GM19193 (cell line): Measurements from ENCODE around the gene THNSL1.

Source experiments
- POLR2A ChIP-seq: IDR thresholded peaks from 4 replicates; pipeline ENCODE4 v1.6.1; 2011; ENCODE audit not compliant: insufficient read depth, insufficient read length; ENCODE audit errors: extremely low read depth

Gene THNSL1

DNA sequence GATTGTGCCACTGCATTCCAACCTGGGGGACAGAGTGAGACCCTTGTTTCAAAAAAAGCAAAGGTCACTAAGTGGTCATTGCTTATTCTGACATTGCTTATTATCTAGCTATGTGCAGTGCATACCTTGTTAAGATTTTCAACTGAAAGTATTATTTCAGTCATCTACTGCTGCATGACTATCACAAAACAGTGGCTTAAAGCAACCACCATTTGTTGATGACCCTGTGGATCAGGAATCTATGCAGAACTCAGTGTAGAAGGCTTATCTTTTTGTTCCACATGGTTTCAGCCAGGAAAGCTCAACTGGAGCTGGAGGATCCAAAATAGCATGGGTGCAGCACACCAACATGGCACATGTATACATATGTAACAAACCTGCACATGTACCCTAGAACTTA is 23.1 kb downstream of the THNSL1 start:
- no peak for TF ChIP-seq POLR2A

DNA sequence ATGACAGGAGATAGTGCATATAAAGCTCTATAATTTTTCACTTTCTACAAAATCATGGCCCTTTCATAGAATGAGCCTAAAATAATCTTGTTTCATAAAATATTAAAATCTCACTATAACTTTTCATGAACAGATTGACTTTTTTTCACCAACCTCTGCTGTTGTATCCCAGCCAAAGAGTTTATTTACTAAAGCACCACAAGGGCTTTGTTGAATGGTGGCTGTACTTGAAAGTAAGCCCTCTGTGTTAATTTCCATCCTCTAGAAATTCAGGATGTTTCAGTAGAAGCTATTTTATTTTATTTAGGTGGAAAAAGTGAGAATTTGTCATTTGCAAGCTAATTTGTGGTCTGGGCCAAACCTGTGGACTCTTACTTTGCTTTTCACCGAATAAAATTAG is 30.2 kb downstream of the THNSL1 start:
- TF ChIP-seq POLR2A, result no peak

DNA sequence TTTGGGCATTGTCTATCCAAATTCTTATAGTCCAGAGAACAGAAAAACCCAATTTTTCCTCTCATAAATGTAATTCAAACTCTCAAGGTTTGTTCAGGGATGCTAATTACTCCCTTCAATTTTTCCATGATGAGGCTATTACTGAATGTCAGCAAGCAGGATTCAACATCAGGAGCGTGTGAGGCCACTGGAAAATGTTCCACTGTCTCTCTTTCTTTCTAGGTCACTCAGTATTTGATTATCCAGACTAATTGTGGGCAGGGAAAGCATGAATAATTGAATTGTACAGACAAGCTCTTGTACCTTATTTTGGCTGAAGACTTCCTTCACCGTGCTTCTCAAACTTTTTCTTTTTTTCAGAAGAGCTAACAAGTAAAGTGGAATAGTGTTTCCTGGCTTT is 30.7 kb downstream of the THNSL1 start:
- TF ChIP-seq POLR2A, result no peak

DNA sequence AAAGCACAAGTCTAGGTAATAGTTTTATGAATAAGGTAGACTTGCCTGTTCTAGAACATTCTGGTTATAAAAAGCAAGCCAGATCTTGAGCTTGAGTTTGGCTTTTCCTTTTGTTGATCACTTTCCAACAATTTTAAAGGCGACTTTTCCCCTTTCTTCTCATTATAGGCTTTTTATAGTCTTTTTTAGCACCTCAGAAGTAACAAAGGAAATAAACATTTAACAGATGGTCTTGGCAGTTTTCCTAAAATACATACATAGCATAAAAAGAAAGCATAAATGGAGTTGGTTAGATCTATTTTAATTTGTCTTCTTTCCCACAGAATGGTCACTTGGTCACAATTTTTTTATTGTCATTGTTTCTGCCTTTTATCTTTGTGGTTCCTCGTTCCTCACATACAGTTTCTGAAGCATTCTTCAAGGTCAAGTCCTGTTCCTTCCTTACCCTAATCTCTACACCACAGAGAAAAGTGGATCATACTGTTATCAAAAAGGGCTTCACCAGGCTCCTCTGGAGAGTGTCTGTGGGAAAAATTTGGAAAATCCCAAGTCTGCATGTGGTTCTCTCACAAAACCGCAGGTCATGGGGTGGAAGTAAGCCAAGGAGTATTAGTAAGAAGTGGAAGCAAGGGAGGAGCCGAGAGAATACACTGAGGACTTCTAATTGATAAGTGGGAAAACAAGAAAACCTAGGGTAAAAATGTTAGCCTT is 31.3 kb downstream of the THNSL1 start:
- TF ChIP-seq POLR2A, result no peak

DNA sequence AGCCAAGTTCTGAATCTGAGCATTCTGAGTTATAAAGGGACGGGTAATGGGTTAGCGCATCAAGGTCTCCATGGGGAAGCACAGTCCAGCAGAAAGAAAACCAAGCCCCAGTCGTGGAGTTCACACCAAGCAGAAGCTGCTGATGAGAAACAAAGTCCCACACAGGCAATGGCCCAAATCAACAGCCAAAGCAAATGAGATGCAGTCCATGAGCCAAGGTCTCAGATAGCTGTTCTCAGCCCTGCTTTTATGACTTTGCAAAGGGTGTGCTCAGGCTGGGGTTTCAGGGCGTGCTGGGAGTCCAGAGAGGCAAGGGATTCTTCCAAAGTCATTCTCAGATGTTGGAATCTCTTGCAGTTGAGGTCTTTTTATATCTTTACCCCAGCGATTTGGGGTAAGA is 32.0 kb downstream of the THNSL1 start:
- no peak for TF ChIP-seq POLR2A

DNA sequence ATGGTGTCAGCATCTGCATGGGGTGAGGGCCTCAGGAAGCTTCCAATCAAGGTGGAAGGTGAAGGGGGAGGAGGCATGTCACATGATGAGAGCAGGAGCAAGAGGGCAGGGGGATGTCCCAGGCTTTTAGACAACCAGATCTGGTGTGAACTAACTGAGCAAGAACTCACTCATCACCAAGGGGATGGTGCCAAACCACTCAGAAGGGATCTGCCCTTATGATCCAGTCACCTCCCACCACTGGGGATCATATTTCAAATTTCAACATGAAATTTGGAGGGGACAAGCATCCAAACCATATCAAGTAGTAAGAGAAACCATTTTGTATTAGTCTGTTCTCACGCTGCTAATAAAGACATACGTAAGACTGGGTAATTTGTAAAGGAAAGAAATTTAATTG is 33.6 kb downstream of the THNSL1 start:
- TF ChIP-seq POLR2A, result no peak

DNA sequence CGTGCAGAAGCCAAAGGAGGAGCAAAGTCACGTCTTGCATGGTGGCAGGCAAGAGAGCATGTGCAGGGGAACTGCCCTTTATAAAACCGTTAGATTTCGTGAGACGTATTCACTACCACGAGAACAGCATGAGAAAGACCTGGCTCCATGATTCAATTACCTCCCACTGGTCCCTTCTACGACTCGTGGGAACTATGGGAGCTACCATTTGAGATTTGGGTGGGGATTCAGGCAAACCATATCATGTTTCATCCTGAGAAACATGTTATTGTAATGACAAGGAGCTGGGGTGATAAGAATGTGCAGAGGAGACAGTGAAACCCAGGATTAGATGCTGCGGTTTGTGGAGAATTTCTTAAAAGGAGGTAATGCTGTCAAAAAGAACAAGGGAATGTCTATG is 34.0 kb downstream of the THNSL1 start:
- no peak for TF ChIP-seq POLR2A

DNA sequence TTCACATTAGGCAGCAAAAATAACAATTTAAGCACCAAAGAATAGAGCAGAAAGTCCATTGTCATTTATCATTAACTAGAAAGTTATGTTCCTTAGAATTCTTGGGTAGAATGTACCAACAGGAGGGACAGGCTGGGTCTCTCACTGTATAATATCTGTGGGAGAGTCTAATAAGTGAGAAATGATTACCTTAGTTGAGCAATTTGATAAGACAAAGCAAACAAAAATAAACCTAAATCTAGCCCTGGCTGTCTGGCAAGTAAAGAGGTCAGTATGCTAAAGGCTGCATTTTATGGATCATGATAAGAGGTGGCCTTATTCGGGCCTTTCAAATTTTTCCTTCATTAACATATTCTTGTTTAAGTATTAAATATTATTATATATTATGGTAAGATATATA is 35.6 kb downstream of the THNSL1 start:
- no peak for TF ChIP-seq POLR2A

DNA sequence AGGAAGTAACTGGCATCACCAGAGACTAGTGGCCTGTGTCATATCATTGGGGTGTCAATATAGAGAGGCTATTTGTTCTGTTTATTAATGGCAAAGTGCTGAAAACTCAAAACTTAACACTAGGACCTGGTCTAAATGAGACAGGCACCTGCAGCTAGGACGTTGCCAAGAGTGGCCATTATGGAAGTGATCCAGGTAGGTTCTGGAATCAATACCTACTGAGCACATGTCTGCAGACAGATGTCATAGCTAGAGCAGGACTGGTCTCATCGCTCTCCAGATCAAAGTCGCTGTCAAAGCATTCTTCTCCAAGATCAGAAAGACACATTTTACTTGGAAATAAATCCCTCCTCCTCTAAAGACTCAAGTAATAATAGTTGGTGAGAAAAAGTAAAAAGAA is 40.3 kb downstream of the THNSL1 start:
- no peak for TF ChIP-seq POLR2A

DNA sequence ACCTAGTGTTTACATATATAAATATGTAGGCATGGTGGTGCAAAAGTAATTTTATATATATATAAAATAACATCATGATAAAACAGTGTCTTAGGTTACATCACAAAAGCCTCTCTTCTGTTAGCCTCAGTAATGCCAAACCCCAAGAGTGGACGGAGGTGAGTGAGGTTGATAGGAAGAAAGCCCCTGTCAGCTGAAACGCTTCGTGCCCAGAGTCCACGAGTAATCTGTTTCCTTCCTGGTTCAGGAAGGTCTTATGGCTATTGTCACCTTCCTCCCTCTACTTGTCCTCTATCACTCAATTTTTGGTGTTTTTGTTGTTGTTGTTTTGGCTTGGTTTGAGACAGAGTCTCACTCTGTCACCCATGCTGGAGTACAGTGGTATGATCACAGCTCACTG is 41.5 kb downstream of the THNSL1 start:
- no peak for TF ChIP-seq POLR2A

DNA sequence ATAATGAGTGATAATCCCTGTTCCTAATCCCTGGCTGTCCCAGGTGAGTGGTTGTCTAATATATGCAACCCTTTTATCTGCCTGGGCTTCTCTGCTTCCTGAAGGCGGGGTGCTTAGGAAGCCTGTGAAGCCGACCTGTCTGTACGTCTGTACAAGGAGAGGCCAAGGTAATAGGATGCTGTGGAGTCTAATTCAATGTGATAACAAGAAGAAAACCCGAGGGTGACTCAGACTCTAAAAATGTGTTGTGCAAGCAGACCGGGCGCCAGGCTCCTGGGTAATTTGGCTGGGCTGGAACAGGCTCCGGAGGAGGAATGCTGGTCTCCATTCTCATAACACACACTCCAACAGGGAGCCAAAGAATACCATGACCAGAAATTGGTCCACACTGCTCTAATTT is 43.6 kb downstream of the THNSL1 start:
- no peak for TF ChIP-seq POLR2A

DNA sequence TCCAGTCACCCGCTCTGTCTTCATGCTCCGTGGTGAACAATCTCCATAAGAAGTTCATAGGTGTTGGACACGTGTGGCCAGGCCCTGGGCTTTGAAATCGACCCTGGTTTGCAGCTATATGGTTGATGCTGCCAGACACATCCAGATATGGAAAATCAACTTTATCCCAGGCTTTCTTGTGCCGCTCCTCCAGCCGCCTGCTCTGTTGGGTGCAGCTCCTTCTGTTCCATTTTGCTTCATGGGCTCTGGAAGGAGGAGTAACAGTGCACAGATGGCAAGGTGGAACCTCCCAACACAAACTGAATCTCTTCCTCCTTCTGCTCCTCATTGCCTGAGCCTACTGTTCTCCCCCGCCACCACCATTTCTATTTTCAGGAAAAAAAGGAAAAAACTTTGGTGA is 44.7 kb downstream of the THNSL1 start:
- TF ChIP-seq POLR2A, result no peak

DNA sequence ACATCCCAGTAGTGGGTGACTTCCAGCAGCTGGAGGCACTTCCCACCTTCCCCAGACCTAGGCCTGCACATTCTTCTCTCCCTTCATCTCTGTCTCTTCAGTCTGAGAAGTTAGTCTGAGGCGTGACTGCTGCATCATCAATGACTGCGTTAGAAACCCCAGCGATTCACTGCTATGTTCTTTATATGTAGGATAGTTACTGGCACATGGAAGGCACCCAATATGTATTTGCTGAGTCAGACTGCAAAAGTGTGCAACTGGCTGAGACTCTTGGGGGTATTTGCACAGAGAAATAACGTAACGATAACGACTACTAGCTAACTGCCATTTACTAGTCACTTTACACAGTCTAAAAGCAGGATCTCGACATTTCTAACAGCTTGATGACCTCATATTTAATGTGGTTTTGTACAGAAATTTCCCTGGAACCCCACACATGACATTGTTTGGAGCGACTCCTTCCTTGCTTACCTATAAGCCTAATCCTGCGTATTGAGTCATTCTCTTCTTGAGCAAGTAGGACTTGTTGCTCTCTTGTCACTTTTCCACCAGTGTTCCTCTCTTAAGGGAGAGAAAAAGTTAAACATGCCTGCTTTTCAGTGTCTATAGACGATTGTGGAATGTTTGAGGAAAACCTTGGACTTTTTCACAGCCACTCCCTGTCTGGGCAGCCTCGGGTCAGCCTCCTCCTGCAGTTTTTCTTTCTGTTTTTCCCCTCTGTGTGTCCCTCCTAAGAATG is 45.5 kb downstream of the THNSL1 start:
- TF ChIP-seq POLR2A, result no peak

DNA sequence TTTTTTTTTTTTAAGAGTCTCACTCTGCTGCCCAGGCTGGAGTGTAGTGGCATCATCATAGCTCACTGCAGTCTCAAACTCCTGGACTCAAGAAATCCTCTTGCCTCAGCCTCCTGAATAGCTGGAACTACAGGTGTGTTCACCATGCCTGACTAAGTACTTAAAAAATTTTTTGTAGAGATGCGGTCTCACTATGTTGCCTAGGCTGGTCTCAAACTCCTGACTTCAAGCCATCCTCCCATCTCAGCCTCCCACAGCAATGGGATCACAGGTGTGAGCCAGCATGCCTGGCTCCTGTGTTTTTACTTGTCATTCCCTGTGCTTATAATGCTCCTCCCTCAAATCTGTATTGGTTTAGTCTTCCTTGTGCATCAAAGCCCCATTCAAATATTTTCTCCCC is 46.7 kb downstream of the THNSL1 start:
- no peak for TF ChIP-seq POLR2A

DNA sequence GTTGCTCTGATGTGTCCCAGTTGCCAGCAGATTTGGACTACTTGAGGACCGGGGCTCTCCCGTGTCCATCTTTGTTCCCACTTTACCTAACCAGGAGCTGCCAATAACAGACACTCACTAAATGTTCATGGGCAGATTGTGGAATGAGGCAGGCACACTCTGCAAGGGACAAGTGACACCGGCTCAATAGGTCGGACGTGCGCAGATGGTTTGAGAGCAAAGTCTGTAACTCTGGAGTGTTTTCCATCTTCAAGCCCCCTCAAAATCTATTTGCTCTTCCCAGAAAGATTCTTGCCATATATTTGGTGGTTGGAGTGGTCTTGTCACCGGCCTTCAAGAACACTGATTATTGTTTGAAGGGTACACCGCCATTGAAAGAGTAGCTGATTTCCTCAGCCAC is 47.2 kb downstream of the THNSL1 start:
- TF ChIP-seq POLR2A, result no peak

DNA sequence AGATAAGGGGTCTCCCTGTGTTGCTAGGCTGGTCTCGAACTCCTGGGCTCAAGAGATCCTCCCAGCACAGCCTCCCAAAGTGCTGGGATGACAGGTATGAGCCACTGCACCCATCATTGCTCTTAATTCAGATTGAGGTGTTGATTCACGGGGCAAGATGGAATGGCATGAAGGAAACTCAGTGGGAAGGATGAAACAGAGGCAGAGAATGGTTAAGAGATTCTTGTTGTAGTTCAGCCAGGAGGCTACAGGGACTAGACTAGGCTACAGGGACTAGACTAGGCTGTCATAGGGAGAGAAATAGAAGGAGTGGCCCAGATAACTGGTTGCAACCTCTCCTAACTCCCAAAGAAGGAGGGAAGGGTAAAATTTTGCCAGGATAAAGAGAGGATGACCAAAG is 48.0 kb downstream of the THNSL1 start:
- TF ChIP-seq POLR2A, result no peak
